Activated naive CD4-positive, alpha-beta T cell treated with anti-CD3 and anti-CD28 coated beads for 36 hours (primary cell): ENCODE measurements around the gene PKHD1. TPM values are rescaled to one million over a fixed set of nuclear protein-coding genes. Genes with fewer than 3 reads are reported as not detected.

ENCODE experiments used
- CTCF ChIA-PET: fragments of 350-600 bp; sonication (Branson Sonifier 250); formaldehyde crosslinking; loops from one replicate; lab custom pipeline; 2021; ENCODE audit warnings: antibody characterized with exemption; lab: Charles Lee
- DNase-seq: peaks from one replicate; pipeline ENCODE4 v3.0.0-alpha.2; 2020
- H3K27ac Mint-ChIP-seq: one replicate; pipeline ENCODE4 v1.8.0; 2021; ENCODE audit warnings: mild to moderate bottlenecking, mixed read lengths
- H3K27me3 Mint-ChIP-seq: one replicate; pipeline ENCODE4 v1.8.0; 2021; ENCODE audit warnings: low read depth, mixed read lengths
- H3K36me3 Mint-ChIP-seq: one replicate; pipeline ENCODE4 v1.8.0; 2021; ENCODE audit warnings: low read depth, mixed read lengths
- H3K4me1 Mint-ChIP-seq: one replicate; pipeline ENCODE4 v1.8.0; 2021; ENCODE audit warnings: low read depth, mixed read lengths
- H3K4me3 Mint-ChIP-seq: one replicate; pipeline ENCODE4 v1.8.0; 2021; ENCODE audit warnings: mild to moderate bottlenecking, moderate library complexity, mixed read lengths
- H3K9me3 Mint-ChIP-seq: one replicate; pipeline ENCODE4 v1.8.0; 2021; ENCODE audit warnings: mixed read lengths
- intact Hi-C: fragments of 100-400 bp; cut with micrococcal nuclease; formaldehyde crosslinking; loops from one replicate; pipeline ENCODE4 v1.15.1; 2023
- total RNA-seq, 2 experiments: library from RNA; stranded (reverse); gene quantifications; one replicate each; pipeline ENCODE4 v1.2.3, GENCODE V29; 2021

PKHD1 gene
- total RNA-seq, 2 experiments from 2014 or later, result not detected

DNA sequence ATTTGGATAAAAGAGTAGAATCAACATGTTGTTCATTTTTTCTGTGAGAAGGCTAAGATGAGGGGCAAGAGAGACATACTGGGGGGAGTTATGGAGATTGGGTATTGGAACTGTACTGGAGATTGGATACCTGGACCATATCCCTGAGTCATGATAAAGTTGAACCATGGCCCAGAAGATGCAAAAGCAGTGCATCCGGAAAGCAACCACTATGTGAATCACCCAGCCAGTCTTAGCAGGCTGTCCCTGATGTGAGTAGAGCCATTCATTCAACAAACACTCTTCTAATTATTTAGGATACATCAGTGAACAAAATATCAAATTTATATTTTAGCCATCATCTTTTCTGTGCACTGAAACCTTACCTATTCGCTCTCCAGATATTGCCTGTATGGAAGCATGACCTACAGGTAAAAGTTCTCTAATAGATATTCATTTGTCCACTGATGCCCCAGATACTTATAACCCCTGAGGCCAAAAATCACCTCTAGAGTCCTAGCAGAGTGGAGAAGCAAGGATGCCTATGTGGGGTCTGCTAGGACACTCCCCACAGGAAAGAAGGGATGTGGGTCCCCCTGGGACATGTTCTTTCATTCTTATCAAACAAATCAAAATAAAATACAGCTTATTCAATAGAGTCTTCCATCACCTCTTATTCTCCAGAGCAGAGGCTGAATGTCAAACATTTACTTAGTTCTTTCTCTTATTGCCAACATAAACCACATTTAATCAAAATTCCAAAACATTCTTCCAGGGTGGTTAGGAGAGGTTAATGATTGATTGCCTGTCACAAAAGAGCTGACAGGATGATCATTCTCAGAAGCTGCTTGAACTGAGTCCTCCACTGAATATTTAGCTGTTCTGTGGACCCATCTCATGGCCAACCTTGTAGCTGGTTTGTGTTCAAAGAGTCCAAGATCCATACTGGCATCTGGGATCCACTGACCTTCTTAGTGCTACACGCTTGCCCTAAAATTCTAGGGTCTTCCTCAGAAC, 37.0 kb upstream of the PKHD1 start:
- Mint-ChIP-seq H3K36me3 (no peaks in the 10 kb centered on the region), H3K4me1 (no peaks in the 10 kb centered on the region), H3K27me3 (peaks cover 20% of the 10 kb centered on the region), H3K4me3 (no peak overlapping the region), H3K9me3 (peaks cover 1% of the 10 kb centered on the region), H3K27ac (no peak overlapping the region)
- DNase-seq, result no peak
- intact Hi-C loops, result no loop called here
- CTCF ChIA-PET, result interaction anchor here (0.9 kb wide), 1 partner anchor 15 kb away, joined by 3 read pairs; no protein-coding TSS in a partner anchor

DNA sequence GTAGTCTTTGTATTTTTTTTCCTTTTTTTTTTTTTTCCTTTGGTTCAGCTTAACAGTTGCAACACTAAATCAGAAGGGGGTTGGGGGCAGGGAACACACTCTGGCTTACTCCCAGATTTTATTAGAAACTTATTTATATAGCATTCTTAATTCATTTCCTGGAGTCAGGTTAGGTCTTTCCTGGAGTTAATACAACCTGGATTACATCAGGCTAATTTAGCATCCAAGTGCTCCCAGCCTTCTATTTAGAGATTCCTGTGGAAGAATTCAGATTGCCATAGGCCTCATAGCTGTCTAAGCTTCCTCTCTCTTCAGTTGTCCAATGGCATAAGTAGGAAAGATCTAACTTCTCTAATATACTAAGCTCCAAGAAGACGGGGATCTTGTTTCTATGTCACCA, 35.8 kb upstream of the PKHD1 start:
- no peak overlapping the region for H3K4me3 Mint-ChIP-seq
- no peak for DNase-seq
- peaks cover 2% of the 10 kb centered on the region for H3K9me3 Mint-ChIP-seq
- intact Hi-C loops, result no loop called here
- no peaks in the 10 kb centered on the region for H3K36me3 Mint-ChIP-seq
- H3K27ac Mint-ChIP-seq, result no peak overlapping the region
- CTCF ChIA-PET, result interaction anchor here (0.7 kb wide), 1 partner anchor 315 kb away, joined by 5 read pairs; no protein-coding TSS in a partner anchor
- H3K4me1 Mint-ChIP-seq, result no peaks in the 10 kb centered on the region
- peaks cover 18% of the 10 kb centered on the region for H3K27me3 Mint-ChIP-seq

DNA sequence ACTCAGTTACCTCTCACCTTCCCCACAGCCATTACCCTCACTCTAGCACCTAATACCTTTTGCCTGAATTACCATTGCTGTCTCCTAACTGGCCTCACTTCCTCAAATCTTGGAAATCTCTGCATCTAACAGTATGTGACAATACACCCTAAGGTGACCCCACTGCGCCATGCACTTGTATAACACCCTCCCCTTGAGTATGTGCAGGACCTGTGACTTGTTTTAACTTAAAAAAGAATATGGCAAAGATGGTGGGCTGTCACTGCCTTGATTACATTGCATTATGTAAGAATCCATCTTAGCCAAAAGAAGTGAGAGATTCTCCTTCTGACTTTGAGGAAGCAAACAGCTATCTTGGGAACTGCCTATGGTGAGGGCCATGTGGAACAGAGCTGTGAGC, 29.9 kb upstream of the PKHD1 start:
- Mint-ChIP-seq H3K36me3 (no peaks in the 10 kb centered on the region), H3K4me3 (no peak overlapping the region), H3K9me3 (peaks cover 2% of the 10 kb centered on the region), H3K4me1 (no peaks in the 10 kb centered on the region), H3K27me3 (peaks cover 5% of the 10 kb centered on the region), H3K27ac (no peak overlapping the region)
- intact Hi-C loops, result no loop called here
- DNase-seq, result no peak
- CTCF ChIA-PET, result no interaction called here

DNA sequence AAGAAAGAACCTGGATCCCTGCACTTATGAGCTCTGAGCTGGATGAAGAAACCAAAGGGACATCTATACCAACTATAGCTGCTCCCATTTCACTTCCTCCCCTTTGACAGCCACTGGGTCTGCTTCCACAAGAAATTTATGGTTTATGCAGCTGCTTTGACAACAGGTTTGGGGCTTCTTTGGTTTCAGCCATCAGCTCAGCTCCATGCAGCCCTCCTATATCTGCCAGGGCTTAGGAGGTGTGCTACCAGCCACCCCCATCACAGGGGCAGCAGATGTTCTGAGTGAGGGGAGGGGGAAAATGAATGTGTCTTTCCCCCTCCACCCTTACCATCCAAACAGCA, 29.2 kb upstream of the PKHD1 start:
- Mint-ChIP-seq H3K36me3 (no peaks in the 10 kb centered on the region), H3K9me3 (peaks cover 2% of the 10 kb centered on the region), H3K4me3 (no peak overlapping the region), H3K27me3 (peaks cover 10% of the 10 kb centered on the region), H3K27ac (no peak overlapping the region), H3K4me1 (no peaks in the 10 kb centered on the region)
- CTCF ChIA-PET, result no interaction called here
- intact Hi-C loops, result no loop called here
- DNase-seq, result no peak

DNA sequence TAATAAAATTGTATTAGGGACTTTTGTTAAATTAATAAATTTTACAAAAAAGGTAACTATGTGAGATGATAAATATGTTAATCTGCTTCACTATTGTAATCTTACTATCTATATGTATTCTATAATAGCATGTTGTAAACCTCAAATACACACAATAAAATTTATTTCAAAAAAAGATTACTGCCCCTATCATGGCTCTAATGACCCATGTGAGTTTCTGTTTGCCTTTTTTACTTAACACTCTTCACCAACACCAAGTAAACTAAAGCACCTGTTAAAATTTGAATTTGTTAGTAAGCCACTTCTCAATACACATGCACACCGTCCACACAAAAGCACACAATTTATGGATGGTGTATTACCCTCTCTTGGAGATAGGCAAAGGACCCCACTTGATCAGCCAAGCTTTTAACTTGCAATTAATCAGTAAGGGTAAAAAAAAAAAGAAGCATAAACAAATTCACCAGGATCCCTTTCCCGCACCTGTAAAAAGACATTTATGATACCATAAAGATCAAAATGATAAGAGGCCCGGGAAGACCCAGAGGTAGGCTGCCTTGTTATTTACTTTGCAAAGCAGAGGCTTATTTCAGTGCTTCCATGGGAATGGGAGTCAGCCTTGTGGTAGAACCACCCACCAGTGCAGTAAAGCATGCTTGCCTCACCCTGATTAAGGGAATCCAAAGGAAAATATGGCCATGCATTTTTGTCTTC, 28.6 kb upstream of the PKHD1 start:
- intact Hi-C loops, result no loop called here
- CTCF ChIA-PET, result no interaction called here
- Mint-ChIP-seq H3K27me3 (peaks cover 10% of the 10 kb centered on the region), H3K4me3 (no peak overlapping the region), H3K27ac (no peak overlapping the region), H3K36me3 (no peaks in the 10 kb centered on the region), H3K4me1 (no peaks in the 10 kb centered on the region), H3K9me3 (peaks cover 2% of the 10 kb centered on the region)
- no peak for DNase-seq

DNA sequence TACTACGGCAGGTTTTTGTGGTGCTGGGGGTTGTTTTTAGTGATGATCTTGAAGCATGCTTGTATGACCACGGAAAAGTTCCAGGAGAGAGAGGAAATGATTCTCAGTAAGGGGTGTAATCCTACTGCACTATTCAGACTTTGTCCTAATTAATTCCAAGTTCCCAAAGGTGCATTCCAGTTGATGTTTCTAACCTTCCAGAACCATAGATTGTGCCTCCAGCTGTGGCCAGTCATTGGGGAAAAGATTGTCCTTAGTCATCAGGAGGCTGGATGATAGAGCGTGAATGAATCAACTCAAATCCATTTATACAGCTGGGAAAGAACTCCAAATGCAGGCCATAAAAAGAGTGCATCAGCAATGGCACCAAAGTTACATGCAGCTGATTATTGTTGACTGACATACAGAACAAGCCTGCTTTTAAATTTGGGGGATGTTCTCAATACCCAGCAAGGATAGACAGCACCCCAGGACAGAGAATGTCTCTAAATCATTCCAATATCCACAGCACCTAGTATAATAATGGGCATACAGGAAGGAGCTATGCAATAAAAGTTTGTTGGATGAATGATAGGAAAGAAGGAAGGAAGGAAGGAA, 27.8 kb upstream of the PKHD1 start:
- Mint-ChIP-seq H3K9me3 (peaks cover 2% of the 10 kb centered on the region), H3K36me3 (no peaks in the 10 kb centered on the region), H3K27me3 (peaks cover 10% of the 10 kb centered on the region), H3K27ac (no peak overlapping the region), H3K4me3 (no peak overlapping the region), H3K4me1 (no peaks in the 10 kb centered on the region)
- no peak for DNase-seq
- intact Hi-C loops, result no loop called here
- CTCF ChIA-PET, result no interaction called here

DNA sequence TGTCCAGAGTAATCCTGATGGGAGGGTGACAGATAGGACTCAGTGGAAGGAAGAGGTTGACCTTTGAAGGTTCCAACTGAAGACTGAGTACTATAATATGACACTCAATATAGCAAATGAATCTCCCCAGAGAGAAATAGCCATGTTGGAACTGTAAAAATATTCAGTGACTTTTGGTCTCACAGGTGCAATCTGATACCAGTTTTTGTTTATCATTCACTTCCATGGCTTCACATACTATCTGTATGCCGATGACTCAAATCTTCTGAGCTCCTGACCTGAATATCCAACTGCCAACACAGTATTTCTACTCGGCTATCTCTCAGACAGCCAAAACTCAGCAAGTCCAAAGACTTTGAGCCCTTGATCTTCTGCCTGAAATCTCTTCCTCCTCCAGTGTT, 21.8 kb upstream of the PKHD1 start:
- CTCF ChIA-PET, result no interaction called here
- H3K27me3 Mint-ChIP-seq, result peaks cover 22% of the 10 kb centered on the region
- H3K36me3 Mint-ChIP-seq, result no peaks in the 10 kb centered on the region

DNA sequence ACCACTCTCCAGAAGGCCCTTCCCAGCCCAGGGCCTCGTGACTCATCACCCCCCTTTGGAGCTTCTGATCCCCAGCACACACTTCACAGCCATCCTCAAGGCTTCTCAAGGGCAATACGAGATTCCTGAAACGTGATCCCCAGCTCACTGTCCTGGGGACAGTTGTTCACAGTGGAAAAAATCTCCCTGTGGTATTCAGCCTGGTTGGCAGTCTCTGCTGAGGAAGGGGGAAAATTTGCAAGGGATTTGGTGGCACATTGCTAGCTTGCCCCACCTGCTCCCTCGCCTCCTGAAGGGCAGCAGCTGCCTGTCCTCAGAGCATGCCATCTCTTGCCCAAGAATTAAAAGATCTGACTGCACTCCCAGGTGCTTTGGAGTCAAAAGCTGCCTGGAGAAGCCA, 20.7 kb upstream of the PKHD1 start:
- Mint-ChIP-seq H3K4me3 (no peak overlapping the region), H3K9me3 (no peaks in the 10 kb centered on the region), H3K36me3 (no peaks in the 10 kb centered on the region), H3K27ac (no peak overlapping the region), H3K27me3 (peaks cover 27% of the 10 kb centered on the region), H3K4me1 (no peaks in the 10 kb centered on the region)
- no peak for DNase-seq
- CTCF ChIA-PET, result interaction anchor here (0.6 kb wide), 1 partner anchor 111 kb away, joined by 3 read pairs; no protein-coding TSS in a partner anchor
- intact Hi-C loops, result no loop called here

More for the DNA sequence above, 21.8 kb upstream of the PKHD1 start:
- no peak overlapping the region for H3K27ac Mint-ChIP-seq
- intact Hi-C loops, result no loop called here
- no peaks in the 10 kb centered on the region for H3K9me3 Mint-ChIP-seq
- no peaks in the 10 kb centered on the region for H3K4me1 Mint-ChIP-seq
- no peak for DNase-seq
- no peak overlapping the region for H3K4me3 Mint-ChIP-seq

DNA sequence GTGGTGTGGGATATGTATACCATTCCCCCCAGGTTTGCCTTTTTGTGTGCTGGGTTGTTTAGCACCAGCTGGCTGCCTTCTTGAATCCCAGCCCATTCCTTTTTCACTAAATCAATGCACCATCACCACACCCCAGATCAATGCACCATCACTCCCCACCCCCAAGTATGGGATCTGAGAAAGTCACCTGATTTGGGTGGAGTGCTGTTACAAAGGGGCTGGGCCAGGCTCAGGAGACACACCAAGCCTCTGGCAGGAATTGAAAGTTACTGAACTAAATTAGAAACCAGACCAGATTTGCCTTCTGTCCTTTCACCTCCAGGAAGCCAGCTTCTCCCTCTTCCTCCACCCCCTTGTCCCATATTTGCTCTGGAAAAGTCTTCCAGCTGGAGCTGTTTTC, 19.6 kb upstream of the PKHD1 start:
- intact Hi-C loops, result no loop called here
- no peak for DNase-seq

DNA sequence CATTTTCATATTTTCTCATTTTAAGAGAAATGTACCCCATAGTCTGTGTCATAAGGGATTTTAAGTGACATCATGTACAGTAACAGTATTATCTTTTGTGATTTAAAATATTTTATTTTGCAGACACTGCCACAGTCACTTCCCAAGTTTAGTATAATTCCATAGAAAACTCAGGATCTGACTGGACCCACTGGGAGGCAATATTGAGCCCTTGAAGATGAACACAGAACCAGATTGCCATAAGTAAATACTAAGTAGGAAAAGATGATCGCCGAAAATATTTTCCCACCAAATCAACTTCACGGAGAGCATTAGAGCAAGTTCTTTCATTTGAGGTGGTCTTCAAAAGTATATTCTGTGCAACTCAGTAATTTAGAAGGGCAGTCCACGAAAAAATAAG, 17.6 kb upstream of the PKHD1 start:
- CTCF ChIA-PET, result no interaction called here
- Mint-ChIP-seq H3K4me1 (no peaks in the 10 kb centered on the region), H3K36me3 (no peaks in the 10 kb centered on the region), H3K4me3 (no peak overlapping the region), H3K27me3 (peaks cover 31% of the 10 kb centered on the region), H3K9me3 (no peaks in the 10 kb centered on the region), H3K27ac (no peak overlapping the region)
- intact Hi-C loops, result no loop called here
- no peak for DNase-seq

More for the DNA sequence above, 19.6 kb upstream of the PKHD1 start:
- Mint-ChIP-seq H3K9me3 (no peaks in the 10 kb centered on the region), H3K4me3 (no peak overlapping the region), H3K27ac (no peak overlapping the region), H3K36me3 (no peaks in the 10 kb centered on the region), H3K4me1 (no peaks in the 10 kb centered on the region), H3K27me3 (peaks cover 26% of the 10 kb centered on the region)
- CTCF ChIA-PET, result no interaction called here

DNA sequence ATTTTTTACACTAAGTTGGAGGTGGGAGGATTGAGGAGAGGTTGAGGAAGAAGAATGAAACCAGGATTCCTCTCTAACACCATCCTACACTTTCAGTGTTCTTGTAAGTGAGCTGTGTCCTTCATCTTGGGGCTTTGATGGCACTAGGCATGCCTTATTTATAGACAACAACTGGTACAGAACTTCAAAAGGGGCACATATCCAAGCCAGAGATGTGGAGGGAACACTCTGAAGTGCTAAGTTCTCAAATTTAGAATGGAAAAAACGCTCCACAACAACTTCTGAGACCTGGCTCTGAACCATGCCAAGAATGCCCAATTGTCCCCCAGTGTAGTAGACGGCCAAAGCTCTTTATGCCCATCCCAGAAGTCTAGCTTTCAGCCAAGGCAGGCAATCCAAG, 16.2 kb upstream of the PKHD1 start:
- no peak overlapping the region for H3K4me3 Mint-ChIP-seq
- peaks cover 27% of the 10 kb centered on the region for H3K27me3 Mint-ChIP-seq
- no peak overlapping the region for H3K27ac Mint-ChIP-seq
- H3K4me1 Mint-ChIP-seq, result no peaks in the 10 kb centered on the region
- no peaks in the 10 kb centered on the region for H3K9me3 Mint-ChIP-seq
- no peak for DNase-seq
- intact Hi-C loops, result no loop called here
- CTCF ChIA-PET, result interaction anchor here (0.6 kb wide), 1 partner anchor 68 kb away, joined by 3 read pairs; no protein-coding TSS in a partner anchor
- no peaks in the 10 kb centered on the region for H3K36me3 Mint-ChIP-seq

DNA sequence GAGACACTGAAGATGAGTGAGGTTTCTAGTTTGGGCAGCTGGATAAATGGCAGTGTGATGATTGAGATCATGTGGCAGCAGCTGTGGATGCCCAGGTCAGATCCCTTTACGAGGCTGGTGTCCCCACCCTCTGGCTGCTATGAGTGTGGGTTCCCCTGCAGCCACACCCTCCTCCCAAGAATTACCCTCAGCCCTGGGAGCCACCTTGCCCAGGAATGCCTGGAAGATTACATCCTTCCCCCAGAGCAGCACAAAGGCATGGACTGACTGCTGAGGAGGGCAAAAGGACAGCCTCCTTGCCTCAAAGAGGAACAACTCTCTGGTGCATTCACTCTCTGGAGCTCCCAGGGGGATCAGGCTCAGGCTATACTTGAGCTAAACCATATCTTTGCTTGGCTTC, 15.0 kb upstream of the PKHD1 start:
- no peaks in the 10 kb centered on the region for H3K4me1 Mint-ChIP-seq
- CTCF ChIA-PET, result interaction anchor here (1.4 kb wide), 1 partner anchor 13 kb away, joined by 3 read pairs; no protein-coding TSS in a partner anchor
- H3K36me3 Mint-ChIP-seq, result no peaks in the 10 kb centered on the region
- no peak overlapping the region for H3K4me3 Mint-ChIP-seq
- H3K27ac Mint-ChIP-seq, result no peak overlapping the region
- intact Hi-C loops, result no loop called here
- peaks cover 26% of the 10 kb centered on the region for H3K27me3 Mint-ChIP-seq
- no peak for DNase-seq
- H3K9me3 Mint-ChIP-seq, result no peaks in the 10 kb centered on the region
